CD4-positive, alpha-beta T cell (primary cell): Measurements from ENCODE around the gene GANAB. TPM values are rescaled to one million over a fixed set of nuclear protein-coding genes. Genes with fewer than 3 reads are reported as not detected.

Source experiments
- ATAC-seq: fragments of 200-7000 bp; cut with Tn5 transposase; one replicate; pipeline ENCODE4 v1.10.0; 2022; ENCODE audit warnings: mild to moderate bottlenecking; ENCODE audit not compliant: poor library complexity
- CTCF ChIA-PET: fragments of 350-600 bp; sonication (Branson Sonifier 250); formaldehyde crosslinking; loops from one replicate; lab custom pipeline; 2021; ENCODE audit warnings: antibody characterized with exemption, inconsistent platforms; lab: Charles Lee
- POLR2A ChIA-PET: fragments of 350-600 bp; sonication (Branson Sonifier 250); formaldehyde crosslinking; loops from one replicate; lab custom pipeline; 2021; ENCODE audit warnings: antibody characterized with exemption, inconsistent platforms; lab: Charles Lee
- DNase-seq, 14 experiments: peaks; one replicate each; pipeline ENCODE4 v3.0.0-alpha.2; 2013 to 2020; ENCODE audit warnings: mixed read lengths in 2 of 14
- H3K27ac ChIP-seq, 2 donors: one replicate each; pipeline versions ENCODE4 v1.5.1 to v1.7.0; 2013; ENCODE audit warnings: low read length in 2 of 2, low read depth in 1 of 2, mild to moderate bottlenecking in 1 of 2
- H3K27me3 ChIP-seq, 2 experiments: 1 replicate in 1 of 2; 2 replicates in 1 of 2; pipeline versions ENCODE4 v1.6.1 to v1.7.0; 2013; ENCODE audit warnings: low read length in 2 of 2, control low read depth in 1 of 2, mild to moderate bottlenecking in 1 of 2, moderate library complexity in 1 of 2; ENCODE audit not compliant: insufficient read depth in 2 of 2, control insufficient read depth in 1 of 2
- H3K36me3 ChIP-seq: one replicate; pipeline ENCODE4 v1.6.1; 2013; ENCODE audit warnings: low read length, control low read depth; ENCODE audit not compliant: insufficient read depth
- H3K4me1 ChIP-seq: one replicate; pipeline ENCODE4 v1.6.1; 2013; ENCODE audit warnings: low read length, control low read depth; ENCODE audit not compliant: insufficient read depth
- H3K4me3 ChIP-seq: one replicate; pipeline ENCODE4 v1.5.1; 2013; ENCODE audit warnings: mild to moderate bottlenecking, low read length, moderate library complexity
- H3K9me3 ChIP-seq, 2 experiments: 1 replicate in 1 of 2; 2 replicates in 1 of 2; pipeline versions ENCODE4 v1.6.1 to v1.7.0; 2013; ENCODE audit warnings: low read length in 2 of 2, mild to moderate bottlenecking in 2 of 2, control low read depth in 1 of 2, moderate library complexity in 1 of 2; ENCODE audit not compliant: control insufficient read depth in 1 of 2, insufficient read depth in 1 of 2
- H3K27ac Mint-ChIP-seq: one replicate; pipeline ENCODE4 v1.8.0; 2020; ENCODE audit warnings: mixed read lengths
- H3K27me3 Mint-ChIP-seq: one replicate; pipeline ENCODE4 v1.8.0; 2021; ENCODE audit warnings: mixed read lengths
- H3K36me3 Mint-ChIP-seq: one replicate; pipeline ENCODE4 v1.8.0; 2021; ENCODE audit warnings: low read depth, mixed read lengths
- H3K4me1 Mint-ChIP-seq: one replicate; pipeline ENCODE4 v1.8.0; 2021; ENCODE audit warnings: low read depth, mixed read lengths
- H3K4me3 Mint-ChIP-seq: one replicate; pipeline ENCODE4 v1.8.0; 2020; ENCODE audit warnings: mild to moderate bottlenecking, mixed read lengths
- H3K9me3 Mint-ChIP-seq: one replicate; pipeline ENCODE4 v1.8.0; 2020; ENCODE audit warnings: mixed read lengths
- intact Hi-C, 2 experiments: fragments of 100-400 bp; cut with DNase I in 1 of 2; cut with micrococcal nuclease in 1 of 2; formaldehyde crosslinking; loops; one replicate each; pipeline versions ENCODE4 v1.15.1 to v1.9.0; 2023 to 2025; cut with DNase I, micrococcal nuclease
- total RNA-seq, 174 experiments: library from RNA in 2 of 174; stranded (reverse) in 2 of 174; gene quantifications; one replicate each; pipeline ENCODE4 v1.2.3 and lab custom pipeline; 2021 to 2026
- TF ChIP-seq, protein P1 (sequence below): fragments of 200-600 bp; IDR thresholded peaks from one replicate; pipeline ENCODE4 v1.8.0; 2022; ENCODE audit warnings: antibody characterized with exemption, mild to moderate bottlenecking

The GANAB gene
- total RNA-seq, 2 experiments from 2014 or later, result 181 to 182 TPM

GRCh38 chr11:62580959-62581715 is 65.3 kb downstream of the GANAB start:
- DNase-seq, result no peak
- Mint-ChIP-seq H3K27me3 (no peaks in the 10 kb centered on the region), H3K36me3 (peaks cover 72% of the 10 kb centered on the region), H3K27ac (no peak overlapping the region), H3K9me3 (no peaks in the 10 kb centered on the region), H3K4me1 (no peaks in the 10 kb centered on the region), H3K4me3 (no peak overlapping the region)
- H3K27ac ChIP-seq, result no peak overlapping the region
- H3K36me3 ChIP-seq, result peaks cover 64% of the 10 kb centered on the region
- no peak overlapping the region for H3K4me3 ChIP-seq
- intact Hi-C loops, result no loop called here
- CTCF ChIA-PET, result interaction anchor here (0.6 kb wide), 2 partner anchors 92 to 268 kb away, joined by 3 to 4 read pairs; no protein-coding TSS in a partner anchor
- no peak for ATAC-seq
- H3K27me3 ChIP-seq, result no peaks in the 10 kb centered on the region
- H3K4me1 ChIP-seq, result no peaks in the 10 kb centered on the region
- POLR2A ChIA-PET, result interaction anchor here (1.2 to 4.4 kb wide), 2 partner anchors 11 to 146 kb away, joined by 3 to 19 read pairs; partner anchors contain the start of genes HNRNPUL2 and TUT1
- TF ChIP-seq, protein P1, sequence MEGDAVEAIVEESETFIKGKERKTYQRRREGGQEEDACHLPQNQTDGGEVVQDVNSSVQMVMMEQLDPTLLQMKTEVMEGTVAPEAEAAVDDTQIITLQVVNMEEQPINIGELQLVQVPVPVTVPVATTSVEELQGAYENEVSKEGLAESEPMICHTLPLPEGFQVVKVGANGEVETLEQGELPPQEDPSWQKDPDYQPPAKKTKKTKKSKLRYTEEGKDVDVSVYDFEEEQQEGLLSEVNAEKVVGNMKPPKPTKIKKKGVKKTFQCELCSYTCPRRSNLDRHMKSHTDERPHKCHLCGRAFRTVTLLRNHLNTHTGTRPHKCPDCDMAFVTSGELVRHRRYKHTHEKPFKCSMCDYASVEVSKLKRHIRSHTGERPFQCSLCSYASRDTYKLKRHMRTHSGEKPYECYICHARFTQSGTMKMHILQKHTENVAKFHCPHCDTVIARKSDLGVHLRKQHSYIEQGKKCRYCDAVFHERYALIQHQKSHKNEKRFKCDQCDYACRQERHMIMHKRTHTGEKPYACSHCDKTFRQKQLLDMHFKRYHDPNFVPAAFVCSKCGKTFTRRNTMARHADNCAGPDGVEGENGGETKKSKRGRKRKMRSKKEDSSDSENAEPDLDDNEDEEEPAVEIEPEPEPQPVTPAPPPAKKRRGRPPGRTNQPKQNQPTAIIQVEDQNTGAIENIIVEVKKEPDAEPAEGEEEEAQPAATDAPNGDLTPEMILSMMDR, result no peak
- no peaks in the 10 kb centered on the region for H3K9me3 ChIP-seq

DNA sequence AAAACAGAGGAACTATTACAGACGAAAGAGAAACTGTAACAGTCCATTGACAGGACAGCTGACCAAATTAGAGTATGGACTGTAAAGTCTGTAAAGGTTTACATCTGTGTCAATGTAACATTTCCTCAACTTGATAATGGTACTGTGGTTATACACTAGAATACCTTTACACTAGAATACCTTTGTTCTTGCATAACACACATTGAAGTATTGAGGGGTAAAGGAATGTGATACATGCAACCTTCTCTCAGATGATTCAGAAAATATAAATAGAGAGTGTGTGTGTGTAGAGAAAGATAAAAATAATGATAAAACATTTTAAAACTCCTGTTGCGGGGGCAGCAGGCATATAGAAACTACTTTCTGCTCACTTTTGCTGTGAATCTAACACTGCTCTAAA is 67.2 kb downstream of the GANAB start:
- Mint-ChIP-seq H3K36me3 (peaks cover 76% of the 10 kb centered on the region), H3K4me3 (no peak overlapping the region)
- POLR2A ChIA-PET, result interaction anchor here (0.6 to 1.5 kb wide), 2 partner anchors 8 to 12 kb away, joined by 6 to 7 read pairs; partner anchors contain the start of gene TUT1

GRCh38 chr11:62578541-62578940 is 67.9 kb downstream of the GANAB start:
- Mint-ChIP-seq H3K36me3 (peaks cover 75% of the 10 kb centered on the region), H3K27ac (no peak overlapping the region), H3K27me3 (no peaks in the 10 kb centered on the region), H3K4me3 (no peak overlapping the region), H3K4me1 (peaks cover 17% of the 10 kb centered on the region), H3K9me3 (no peaks in the 10 kb centered on the region)
- Histone ChIP-seq H3K4me3 (no peak overlapping the region), H3K4me1 (peaks cover 17% of the 10 kb centered on the region), H3K36me3 (peaks cover 54% of the 10 kb centered on the region), H3K27ac (no peak overlapping the region), H3K9me3 (no peaks in the 10 kb centered on the region), H3K27me3 (no peaks in the 10 kb centered on the region)
- intact Hi-C loops, result no loop called here
- TF ChIP-seq, protein P1, result no peak
- POLR2A ChIA-PET, result interaction anchor here (0.6 to 1.5 kb wide), 2 partner anchors 8 to 13 kb away, joined by 6 to 7 read pairs; partner anchors contain the start of gene TUT1
- no peak for DNase-seq
- ATAC-seq, result no peak
- CTCF ChIA-PET, result no interaction called here

More for the DNA sequence above, 67.2 kb downstream of the GANAB start:
- Mint-ChIP-seq H3K27me3 (no peaks in the 10 kb centered on the region), H3K4me1 (peaks cover 11% of the 10 kb centered on the region), H3K27ac (no peak overlapping the region), H3K9me3 (no peaks in the 10 kb centered on the region)
- no peak overlapping the region for H3K27ac ChIP-seq
- no peaks in the 10 kb centered on the region for H3K9me3 ChIP-seq
- intact Hi-C loops, result no loop called here
- ATAC-seq (no peak), DNase-seq (no peak)
- TF ChIP-seq, protein P1, result no peak
- peaks cover 61% of the 10 kb centered on the region for H3K36me3 ChIP-seq
- H3K27me3 ChIP-seq, result no peaks in the 10 kb centered on the region
- H3K4me1 ChIP-seq, result peaks cover 16% of the 10 kb centered on the region
- H3K4me3 ChIP-seq, result no peak overlapping the region
- CTCF ChIA-PET, result no interaction called here
